GM10266 (cell line): Measurements from ENCODE around the gene C11orf58.
A peak's percentile ranks its signal among the peaks of the same experiment; 100 is the strongest.

Source experiments
- DNase-seq: peaks from one replicate; pipeline ENCODE4 v3.0.0; 2012; ENCODE audit errors: extremely low spot score
- CTCF ChIP-seq: IDR thresholded peaks from 2 replicates; pipeline ENCODE4 v1.5.1; 2012; ENCODE audit warnings: mild to moderate bottlenecking, low read depth; ENCODE audit not compliant: control insufficient read depth, insufficient read depth; ENCODE audit errors: missing control alignments

C11orf58 gene

GRCh38 chr11:16749666-16750065 is 11.2 kb downstream of the C11orf58 start:
- no peak for TF ChIP-seq CTCF
- DNase-seq = no peak

DNA sequence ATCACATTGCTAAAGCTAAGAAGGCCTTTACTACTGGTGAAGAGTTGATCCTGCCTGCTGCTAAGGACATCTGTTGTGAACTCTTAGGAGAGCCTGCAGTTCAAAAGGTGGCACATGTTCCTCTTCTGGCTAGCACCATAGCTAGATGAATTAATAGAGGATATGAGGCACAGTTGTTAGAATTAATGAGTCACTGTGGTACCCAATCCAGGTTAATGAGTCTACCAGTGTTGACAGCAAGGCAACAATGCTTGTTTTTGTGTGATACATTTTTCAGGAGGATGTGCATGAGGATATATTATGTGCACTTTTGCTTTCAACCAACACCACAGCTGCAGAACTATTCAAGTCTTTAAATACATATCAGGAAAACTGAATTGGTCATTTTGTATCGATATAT is 12.0 kb downstream of the C11orf58 start:
- no peak for DNase-seq
- no peak for TF ChIP-seq CTCF

DNA sequence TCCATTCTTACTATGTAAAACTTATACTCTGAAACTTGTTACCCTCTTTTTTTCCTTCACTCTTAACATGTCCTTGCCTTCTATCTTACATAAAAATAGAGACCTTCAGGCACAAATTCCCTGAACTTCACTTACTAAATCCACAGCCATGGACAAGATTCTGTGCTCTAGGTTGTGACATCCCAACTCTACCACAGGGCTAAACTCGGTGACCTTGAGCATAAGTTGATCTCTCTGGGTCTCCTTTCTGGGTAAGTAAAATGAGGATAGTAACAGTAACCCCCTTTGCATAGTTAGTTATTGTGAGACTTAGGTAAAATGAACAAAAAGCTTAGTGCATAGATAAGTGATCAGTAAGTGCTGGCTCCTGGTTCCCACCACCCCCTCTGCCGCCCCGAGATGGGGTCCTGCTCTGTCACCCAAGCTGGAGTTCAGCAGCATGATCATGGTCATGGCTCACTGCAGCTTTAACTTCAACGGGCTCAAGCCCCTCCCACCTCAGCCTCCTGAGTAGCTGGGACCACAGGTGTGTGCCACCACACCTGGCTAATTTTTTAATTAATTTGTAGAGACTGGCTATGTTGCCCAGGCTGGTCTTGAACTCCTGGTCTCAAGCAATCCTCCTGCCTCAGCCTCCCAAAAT is 20.1 kb downstream of the C11orf58 start:
- TF ChIP-seq CTCF = no peak
- DNase-seq = no peak

DNA sequence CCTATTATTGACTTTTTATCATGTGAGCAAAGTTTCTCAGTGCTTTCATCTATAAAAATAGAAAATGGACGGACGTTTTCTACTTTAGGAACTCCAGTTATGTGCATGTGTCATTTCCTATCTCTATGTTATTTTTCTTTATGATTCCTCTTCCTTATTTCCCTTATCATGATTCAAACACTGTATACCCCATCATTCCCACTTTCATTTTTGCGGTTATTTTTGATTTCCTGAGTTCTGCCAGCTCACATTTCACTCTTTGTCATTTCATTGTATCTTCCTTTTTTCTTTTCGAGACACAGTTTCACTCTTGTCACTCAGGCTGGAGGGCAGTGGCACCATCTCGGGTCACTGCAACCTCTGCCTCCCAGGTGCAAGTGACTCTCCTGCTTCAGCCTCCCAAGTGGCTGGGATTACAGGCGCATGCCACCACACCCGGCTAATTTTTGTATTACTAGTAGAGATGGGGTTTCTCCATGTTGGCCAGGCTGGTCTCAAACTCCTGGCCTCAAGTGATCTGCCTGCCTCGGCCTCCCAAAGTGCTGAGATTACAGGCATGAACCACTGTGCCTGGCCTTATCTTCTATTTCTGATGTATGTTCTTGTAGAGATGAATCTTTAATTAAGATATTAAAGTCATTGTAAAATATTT is 21.5 kb downstream of the C11orf58 start:
- DNase-seq = no peak
- no peak for TF ChIP-seq CTCF

GRCh38 chr11:16763746-16764145 is 25.3 kb downstream of the C11orf58 start:
- no peak for DNase-seq
- TF ChIP-seq CTCF = no peak

DNA sequence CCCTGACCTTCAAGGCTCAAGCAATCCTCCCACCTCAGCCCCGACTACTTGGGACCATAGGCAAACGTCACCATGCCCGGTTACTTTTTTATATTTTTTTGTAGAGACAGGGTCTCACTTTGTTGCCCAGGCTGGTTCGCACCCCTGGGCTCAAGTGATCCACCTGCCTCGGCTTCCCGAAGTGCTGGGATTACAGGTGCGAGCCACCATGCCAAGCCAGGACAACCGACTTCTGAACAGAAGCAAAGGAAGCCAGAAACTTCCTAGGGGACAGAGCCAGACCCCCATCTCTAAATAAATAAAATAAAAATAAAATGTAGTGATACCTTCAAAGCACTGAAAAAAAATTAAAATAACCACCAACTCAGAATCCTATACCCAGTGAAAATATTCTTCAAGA is 26.4 kb downstream of the C11orf58 start:
- no peak for DNase-seq
- no peak for TF ChIP-seq CTCF

GRCh38 chr11:16767137-16767536 is 28.7 kb downstream of the C11orf58 start:
- peak; percentile 1 for DNase-seq
- TF ChIP-seq CTCF = no peak
